Epithelial cell of proximal tubule (primary cell): ENCODE data around the gene ZNF783. TPM values are rescaled to one million over a fixed set of nuclear protein-coding genes. Genes with fewer than 3 reads are reported as not detected.
"Not testable (repeated sequence)": the region's sequence is repeated elsewhere in the genome, so short reads cannot be mapped to it uniquely, and the experiment has no call there.

ENCODE experiments used
- DNase-seq: peaks from one replicate; pipeline ENCODE4 v3.0.0-alpha.2; 2011; ENCODE audit warnings: low read depth
- H3K4me3 ChIP-seq: 2 replicates; pipeline ENCODE4 v1.5.1; 2011; ENCODE audit warnings: low read depth, mild to moderate bottlenecking, low read length
- CTCF ChIP-seq: conservative IDR thresholded peaks from 2 replicates; pipeline ENCODE4 v1.5.1; 2012; ENCODE audit warnings: low read depth, mild to moderate bottlenecking, low read length
- total RNA-seq: library from RNA; depleted of rRNA; stranded (reverse); fragments of >200 nt; gene quantifications from 2 replicates; pipeline ENCODE4 v1.2.3, GENCODE V29; 2015

ZNF783 gene
- total RNA-seq, 1 donor from 2014 or later = 5.4 TPM

DNA sequence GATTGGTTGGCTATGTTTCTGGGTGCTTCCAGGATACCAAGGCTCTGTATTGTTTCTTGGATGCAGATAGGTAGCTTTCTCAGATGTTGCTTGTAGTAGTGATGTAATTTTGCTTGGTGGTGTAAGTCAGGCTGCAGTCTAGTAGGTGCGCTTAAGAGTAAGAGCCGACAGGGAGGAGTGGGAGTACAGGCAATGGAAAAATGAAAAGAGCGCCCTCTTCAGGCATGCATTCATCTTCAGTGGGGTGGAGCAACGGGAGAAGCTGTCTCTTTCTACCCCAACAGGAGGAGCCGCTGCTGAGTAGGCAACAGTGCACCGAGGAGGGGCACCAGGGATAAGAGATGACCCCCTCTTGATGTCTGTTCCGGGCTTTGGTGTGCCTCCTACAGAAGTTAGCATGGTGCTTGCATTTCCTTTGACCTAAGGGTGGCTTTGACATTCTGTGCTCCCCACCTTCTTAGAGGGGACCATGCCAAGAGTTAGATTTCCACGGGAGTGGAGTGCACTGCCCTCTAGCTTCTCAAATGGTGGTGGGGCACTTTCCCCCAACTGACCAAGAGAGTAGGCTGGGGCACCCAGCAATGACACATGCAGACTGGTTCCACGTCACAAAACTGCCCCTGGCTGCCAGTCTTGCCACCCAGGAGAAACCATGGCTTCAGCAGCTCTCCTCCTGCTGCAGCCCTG, 56.1 kb downstream of the ZNF783 start:
- TF ChIP-seq CTCF = peak; percentile 7
- DNase-seq = no peak
- H3K4me3 ChIP-seq = no peak overlapping the region

- no peak overlapping the region for H3K4me3 ChIP-seq
- no peak for TF ChIP-seq CTCF
- no peak for DNase-seq
Measured at GRCh38 chr7:149319376-149319775, 57.4 kb downstream of the ZNF783 start.

- no peak overlapping the region for H3K4me3 ChIP-seq
- no peak for TF ChIP-seq CTCF
- no peak for DNase-seq
Measured at GRCh38 chr7:149320313-149321124, 58.5 kb downstream of the ZNF783 start.

GRCh38 chr7:149321125-149321905, 59.3 kb downstream of the ZNF783 start:
- DNase-seq, H3K4me3 ChIP-seq: not testable (repeated sequence)

DNA sequence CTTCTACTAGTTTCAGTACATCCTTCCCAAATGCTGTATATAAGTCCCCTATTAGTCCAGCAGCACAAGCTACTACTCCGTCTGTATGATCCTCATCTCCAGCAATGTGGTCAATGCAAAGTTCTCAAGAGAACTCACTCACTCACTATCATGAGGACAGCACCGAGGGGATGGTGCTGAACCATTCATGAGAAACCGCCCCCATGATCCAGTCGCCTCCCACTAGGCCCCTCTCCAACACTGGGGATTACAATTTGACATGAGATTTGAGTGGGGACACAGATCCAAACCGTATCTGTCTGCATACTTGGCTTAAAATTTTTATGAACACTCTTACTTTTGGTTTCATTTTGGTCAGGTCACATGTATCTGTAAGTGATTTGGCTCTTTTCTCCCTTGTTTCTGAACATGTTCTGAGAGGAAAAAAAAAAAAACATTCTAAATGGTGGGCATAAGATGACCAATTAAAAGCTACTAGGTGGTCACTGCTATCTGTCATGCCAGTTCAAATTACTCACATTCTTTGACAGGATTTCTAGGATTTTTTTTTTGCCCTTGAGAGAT, 60.1 kb downstream of the ZNF783 start:
- H3K4me3 ChIP-seq = no peak overlapping the region

GRCh38 chr7:149322737-149323136, 60.7 kb downstream of the ZNF783 start:
- no peak for DNase-seq
- no peak for TF ChIP-seq CTCF
- no peak overlapping the region for H3K4me3 ChIP-seq

More for the DNA sequence above, 60.1 kb downstream of the ZNF783 start:
- no peak for TF ChIP-seq CTCF
- no peak for DNase-seq

- no peak for DNase-seq
- H3K4me3 ChIP-seq = no peak overlapping the region
- TF ChIP-seq CTCF = no peak
Measured at GRCh38 chr7:149325248-149325647, 63.3 kb downstream of the ZNF783 start.
